ENCODE results near the gene SLC9A5.

DNA sequence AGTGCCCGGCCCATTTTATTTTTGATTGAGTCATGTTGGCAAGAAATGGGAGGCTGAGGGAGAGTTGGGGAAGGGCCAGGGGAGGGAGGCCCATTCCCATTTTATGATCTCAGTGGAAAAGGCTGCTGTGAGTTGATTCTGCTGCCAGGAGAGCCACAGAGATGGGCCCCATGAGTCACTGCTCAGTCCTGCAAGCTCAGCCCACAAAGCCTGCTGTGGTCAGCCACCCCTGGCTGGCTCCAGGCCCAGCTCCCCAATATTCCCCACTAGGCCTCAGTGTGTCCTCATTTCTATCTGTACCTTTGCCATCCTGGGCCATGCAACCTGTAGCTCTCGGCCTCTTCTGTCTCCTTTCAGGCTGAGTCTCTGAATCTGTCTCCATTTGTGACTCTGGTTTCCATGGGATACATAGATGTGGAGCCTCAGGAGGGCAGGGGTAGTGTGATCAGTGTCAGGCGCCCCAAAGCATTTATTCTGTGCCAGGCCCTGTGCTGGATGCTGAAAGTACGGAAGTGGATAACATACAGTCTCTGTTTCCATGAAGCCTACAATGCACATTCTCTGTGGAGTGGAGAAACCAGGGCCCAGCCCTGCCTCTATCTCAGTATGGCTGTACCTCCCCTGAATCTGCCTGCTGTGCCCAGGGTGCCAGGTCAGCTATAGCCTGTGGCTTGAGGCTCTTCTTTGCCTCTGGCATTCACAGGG, 28.7 kb downstream of the SLC9A5 start:
- TF ChIP-seq CTCF (IDR thresholded peaks at IDR 0.05; ENCODE audit: extremely low read depth in 1 of 2, insufficient read depth in 1 of 2, low read depth in 1 of 2, low read length in 2 of 2) (no peak), JUN (IDR thresholded peaks at IDR 0.05; ENCODE audit: borderline replicate concordance, insufficient read depth, insufficient read length, low read depth) (peak; percentile 51), POLR2AphosphoS5 (IDR thresholded peaks at IDR 0.05; ENCODE audit: insufficient read depth, low read depth, low read length) (peak; percentile 55), EZH2 (IDR thresholded peaks at IDR 0.05; ENCODE audit: borderline replicate concordance, low read depth, low read length, severe bottlenecking) (no peak), POLR2A (IDR thresholded peaks at IDR 0.05; ENCODE audit: low read depth, low read length) (no peak)

Measured in endothelial cell of umbilical vein (primary cell).